GM19372 (cell line): Measurements from ENCODE around the gene OXGR1.
"Not testable (repeated sequence)": the region's sequence is repeated elsewhere in the genome, so short reads cannot be mapped to it uniquely, and the experiment has no call there.

ENCODE experiments used
- ATAC-seq: cut with Tn5 transposase; IDR thresholded peaks from one replicate; pipeline ENCODE4 v1.9.1; 2021; ENCODE audit warnings: mild to moderate bottlenecking, low read depth, moderate library complexity; ENCODE audit not compliant: unreplicated experiment

OXGR1 gene

DNA sequence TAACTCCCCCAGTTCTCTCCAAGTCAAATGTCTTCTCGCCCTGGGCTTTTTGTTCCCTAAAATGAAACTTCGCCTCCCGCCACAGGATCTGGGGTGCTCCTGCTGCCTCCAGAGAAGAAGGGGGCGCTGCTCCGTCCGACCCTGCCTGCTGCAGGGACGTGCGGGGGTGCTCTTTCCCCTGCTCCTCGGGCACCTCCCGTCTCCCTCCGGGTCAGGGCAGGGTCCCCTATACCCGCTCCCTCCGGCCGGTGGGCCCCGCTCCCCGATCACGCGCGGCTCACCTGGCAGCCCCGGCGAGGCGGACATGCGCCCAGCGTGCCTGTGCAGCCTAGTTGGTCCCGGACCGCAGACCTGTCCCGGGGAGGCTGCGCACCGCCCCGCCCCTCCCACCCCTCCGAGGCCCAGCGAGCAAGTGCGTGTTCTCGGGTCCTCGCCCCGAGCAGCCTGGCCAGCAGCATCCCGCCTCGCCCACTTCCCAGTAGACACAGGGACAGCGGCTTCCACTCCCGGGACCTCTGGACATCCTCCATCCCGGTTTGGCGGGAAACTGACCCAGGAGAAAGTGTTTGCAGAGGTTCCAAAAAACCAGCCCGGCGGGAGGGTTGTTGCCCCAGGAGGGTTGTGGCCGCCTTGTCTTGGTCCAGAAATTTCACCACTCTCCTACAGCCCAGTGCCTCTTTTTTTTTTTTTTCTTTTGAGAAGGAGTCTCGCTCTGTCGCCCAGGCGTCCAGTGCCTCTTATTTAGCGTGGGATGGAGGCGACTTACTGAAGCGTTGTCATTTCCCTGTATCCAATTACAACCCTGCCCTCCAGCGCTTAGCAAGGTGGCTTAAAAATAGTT lies at the start of gene OXGR1:
TSS of gene OXGR1 (minus strand) at position 460 of the 841 bp plus-strand sequence. CDS start 6,717 bp downstream, outside the sequence.
- ATAC-seq: no peak

DNA sequence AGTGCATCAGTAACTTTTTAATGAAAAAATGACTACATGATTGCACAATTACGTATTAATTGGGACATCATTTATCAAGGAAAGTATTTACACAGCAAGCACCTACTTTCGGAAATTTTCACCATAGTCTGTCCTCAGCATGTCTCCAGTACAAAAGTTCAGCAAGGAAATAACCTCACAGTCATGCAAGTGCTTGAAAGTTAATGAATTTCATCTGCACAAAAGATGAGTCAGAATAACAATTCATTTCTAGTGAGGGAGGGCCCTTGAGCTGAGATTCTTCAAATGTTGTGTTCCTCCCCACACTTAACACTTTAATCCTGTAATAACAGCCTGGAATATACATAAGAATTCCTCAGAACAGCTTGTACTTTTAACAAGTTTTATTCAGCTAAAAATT lies 49.0 kb upstream of the OXGR1 start:
- no peak for ATAC-seq

DNA sequence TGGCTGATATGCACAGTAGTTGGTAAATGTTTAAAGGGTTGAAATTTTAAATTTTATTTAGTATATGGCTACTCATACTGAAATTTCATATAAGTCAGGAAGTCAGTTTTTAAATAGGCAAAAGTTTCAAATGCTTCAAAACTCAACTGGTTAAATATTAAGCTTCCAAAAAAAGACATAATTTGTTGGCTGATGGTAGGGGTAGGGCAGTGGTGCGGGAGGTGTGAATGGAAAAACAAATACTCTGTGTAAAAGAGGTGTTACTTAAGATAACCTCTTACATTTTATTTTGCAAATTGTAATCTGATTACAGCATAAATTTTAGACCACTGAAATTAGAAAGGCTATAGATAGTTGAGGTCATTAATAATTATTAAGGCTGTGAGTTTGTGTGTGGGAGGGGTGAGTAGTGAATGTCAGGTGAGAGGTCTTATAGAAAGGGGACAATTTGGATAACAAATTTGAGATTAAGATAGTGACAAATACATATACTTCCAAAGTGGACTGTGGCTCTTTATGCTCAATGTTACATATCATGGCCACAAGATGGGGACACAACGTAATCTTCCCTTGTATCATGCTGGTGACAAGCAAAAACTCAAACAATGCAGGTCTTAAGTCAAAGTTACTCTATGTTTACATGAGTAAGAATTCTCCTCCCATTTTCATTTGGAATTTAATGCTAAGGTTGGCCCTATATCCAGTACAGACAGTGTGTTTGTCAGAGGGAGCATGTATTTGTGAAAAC lies 36.6 kb upstream of the OXGR1 start:
- ATAC-seq: peak; percentile 46

DNA sequence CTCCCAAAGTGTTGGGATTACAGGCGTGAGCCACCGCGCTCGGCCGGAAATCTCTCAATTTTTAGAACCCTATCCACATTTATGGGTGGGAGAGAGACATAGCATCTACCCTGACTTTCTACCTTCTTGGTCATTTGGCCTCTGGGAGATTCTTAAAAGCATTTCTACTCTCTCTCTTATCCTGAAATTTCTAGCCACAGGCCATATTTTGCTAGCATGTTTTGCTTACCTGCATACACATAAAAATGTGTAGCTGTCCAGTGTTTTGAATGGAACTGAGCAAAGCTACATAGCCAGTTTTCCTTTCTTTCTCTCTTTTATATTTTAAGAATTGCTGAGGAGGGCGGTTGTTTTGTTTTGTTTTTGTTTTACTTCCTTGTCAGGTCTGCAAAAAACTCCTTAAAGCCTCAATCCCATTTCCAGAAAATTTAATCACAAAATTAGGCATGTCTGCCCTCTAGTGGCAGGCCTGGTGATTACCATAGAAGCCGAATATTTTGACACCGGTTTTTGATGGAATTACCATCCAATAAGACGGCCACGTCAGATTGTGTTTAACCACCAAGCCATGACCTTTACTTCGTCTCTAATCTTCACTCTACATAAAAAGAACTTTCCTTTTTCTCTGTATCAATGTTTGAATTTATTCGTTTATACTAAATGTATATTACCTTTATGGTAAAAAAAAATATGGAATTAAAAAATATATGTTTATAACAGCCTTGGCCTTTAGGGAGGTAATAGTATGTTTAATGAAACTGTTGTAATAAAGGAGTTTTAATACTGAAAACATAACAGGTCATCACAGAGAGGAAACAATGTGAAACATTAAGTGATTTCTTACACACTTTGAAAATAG lies 34.4 kb upstream of the OXGR1 start:
- no peak for ATAC-seq

DNA sequence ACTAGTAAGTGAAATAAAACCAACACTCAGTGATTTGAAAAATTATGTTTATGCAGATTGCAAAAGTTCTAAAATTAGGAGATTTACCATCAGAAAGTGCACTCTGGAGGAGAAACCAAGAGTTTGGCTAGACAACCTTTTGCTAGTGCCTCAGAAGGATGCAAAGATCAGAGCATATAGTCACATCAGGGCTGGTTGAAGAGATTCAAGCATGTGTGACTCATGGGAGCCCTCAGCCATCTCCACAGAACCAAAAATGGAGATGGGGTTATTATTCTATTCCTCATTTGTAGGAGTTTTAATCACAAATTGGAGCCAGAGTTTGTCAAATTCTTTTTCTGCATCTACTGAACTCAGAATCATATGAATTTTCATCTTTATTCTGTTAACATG lies 32.9 kb upstream of the OXGR1 start:
- ATAC-seq: no peak

DNA sequence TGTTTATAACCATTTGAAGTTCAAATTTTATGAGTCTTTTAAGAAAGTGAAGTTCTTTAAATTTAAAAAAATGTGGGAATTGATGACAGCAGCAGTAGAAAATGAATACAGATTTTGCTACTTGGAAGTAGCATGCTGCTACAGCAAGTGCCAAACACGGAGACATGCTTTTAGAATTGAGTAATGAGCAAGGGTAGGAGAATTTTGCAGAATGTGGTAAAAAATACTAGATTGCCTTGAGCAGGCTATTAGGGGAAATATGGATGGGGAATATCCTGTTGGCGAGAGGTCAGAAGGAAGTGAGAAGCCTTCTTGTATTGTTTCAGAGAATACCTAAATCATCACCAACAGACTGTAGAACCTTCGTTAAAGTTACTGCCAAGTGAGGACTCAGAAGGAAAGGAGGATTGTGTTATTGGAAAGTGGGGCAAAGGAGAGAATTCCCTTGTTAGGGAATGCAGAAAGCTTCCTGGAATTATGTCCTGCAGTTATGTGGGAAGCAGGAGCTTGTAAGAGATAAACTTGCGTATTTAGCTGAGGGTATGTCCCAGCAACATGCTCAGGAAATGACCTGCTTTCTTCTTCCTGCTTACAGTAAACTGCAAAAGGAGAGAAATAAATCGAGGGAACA lies 32.4 kb upstream of the OXGR1 start:
- ATAC-seq: no peak

DNA sequence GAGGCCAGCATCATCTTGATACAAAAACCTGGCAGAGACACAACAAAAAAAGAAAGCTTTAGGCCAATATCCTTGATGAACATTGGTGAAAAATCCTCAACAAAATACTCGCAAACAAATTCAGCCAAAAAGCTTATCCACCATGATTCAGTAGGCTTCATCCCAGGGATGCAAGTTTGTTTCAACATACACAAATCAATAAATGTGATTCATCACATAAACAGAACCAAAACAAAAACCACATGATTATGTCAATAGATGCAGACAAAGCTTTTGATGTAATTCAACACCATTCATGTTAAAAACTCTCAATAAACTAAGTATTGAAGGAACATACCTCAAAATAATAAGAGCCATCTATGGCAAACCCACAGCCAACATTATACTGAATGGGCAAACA lies 29.5 kb upstream of the OXGR1 start:
- ATAC-seq: not testable (repeated sequence)

DNA sequence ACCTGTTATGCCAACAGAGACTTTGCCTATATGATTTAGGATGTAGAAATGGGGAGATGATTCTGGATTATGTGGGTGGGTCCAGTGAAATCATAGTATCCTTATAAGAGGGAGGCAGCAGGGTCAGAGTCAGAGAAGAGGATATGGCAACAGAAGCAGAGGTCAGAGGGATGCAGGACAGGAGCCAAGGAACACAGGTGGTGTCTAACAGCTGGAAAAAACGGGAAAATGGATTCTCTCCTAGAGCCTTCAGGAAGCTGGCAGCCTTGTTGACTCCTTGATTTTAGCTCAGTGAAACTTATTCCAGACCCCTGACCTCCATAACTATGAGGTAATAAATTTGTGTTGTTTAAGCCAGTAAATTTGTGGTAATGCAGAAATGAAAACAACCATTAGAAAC lies 28.8 kb upstream of the OXGR1 start:
- no peak for ATAC-seq

DNA sequence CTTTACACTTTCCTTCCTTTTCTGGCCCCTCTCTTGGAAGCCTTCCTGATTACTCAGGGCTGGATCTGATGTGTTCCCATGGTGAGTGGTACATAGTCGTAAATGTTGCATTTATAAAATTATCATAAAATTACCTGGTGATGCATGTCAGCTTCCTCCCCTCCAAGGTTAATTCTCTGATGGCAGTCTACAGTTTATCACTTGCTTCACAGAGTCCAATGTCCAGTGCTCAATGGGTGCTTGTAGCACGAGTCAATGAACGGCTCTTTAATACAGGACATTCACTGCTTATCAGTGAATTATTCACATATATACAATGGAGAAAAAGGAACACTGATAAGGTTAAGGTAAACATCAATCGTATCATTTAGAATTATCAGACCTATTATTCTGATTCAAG lies 27.0 kb upstream of the OXGR1 start:
- no peak for ATAC-seq

DNA sequence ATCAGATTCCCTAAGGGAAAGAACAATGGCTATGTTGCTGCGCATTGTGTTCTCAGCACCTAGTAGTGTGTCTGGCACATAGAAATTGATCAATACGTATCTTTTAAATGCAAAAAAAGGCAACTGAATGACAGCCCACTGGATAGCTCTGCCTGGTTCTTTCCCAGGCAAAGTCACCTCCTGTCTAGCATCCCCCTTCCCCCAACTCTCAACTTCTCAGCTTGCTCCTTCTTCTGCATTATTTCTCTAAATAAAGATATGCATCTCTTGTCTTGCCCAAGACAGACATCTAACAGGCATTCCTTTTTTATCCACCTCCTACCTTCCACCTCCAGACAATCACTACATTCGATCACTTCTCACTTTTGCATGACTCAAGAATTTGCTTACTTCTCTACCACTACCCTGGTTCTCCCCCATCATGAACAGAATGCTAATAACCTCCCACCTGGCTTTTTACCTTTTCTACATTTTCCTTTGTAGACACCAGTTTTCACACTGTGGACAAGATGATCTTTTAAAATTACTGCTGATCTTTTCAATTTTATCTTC lies 26.5 kb upstream of the OXGR1 start:
- ATAC-seq: no peak

DNA sequence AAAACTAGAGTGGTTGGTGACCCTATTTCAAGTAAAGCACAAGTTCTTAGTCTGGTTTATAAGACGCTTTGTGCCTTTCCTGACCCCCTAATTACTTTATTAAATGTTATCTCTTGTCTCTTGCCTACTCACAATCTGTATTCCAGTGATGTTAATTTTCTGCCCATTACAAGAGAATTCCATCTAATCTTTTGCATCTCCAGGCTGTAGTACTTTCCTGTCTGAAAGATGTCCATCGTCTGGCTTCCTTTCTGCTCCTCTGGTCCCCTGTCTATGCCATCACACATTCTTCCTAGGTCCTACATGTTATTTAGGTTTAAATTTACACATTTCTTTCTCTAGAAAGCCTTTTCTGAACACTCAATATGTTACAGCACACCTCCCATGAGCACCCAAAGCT lies 25.9 kb upstream of the OXGR1 start:
- no peak for ATAC-seq

DNA sequence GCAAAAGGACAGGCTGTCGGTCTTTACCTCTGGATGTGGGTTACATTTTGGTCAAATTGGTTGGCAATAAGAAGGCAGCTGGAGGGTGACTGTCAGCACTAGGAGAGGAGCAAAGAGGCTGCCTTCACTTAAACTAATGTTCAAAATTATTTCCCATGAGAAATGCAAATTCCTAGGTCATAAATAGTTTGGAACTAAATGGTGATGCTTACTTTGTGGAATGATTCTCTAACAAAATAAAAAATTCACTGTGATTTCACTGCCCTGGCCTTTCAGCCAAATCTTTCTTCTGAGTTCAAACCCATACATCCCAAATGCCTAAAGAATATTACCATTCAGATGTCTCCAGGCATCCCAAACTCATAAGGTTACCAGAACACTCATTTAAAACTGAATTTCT lies 25.0 kb upstream of the OXGR1 start:
- no peak for ATAC-seq

DNA sequence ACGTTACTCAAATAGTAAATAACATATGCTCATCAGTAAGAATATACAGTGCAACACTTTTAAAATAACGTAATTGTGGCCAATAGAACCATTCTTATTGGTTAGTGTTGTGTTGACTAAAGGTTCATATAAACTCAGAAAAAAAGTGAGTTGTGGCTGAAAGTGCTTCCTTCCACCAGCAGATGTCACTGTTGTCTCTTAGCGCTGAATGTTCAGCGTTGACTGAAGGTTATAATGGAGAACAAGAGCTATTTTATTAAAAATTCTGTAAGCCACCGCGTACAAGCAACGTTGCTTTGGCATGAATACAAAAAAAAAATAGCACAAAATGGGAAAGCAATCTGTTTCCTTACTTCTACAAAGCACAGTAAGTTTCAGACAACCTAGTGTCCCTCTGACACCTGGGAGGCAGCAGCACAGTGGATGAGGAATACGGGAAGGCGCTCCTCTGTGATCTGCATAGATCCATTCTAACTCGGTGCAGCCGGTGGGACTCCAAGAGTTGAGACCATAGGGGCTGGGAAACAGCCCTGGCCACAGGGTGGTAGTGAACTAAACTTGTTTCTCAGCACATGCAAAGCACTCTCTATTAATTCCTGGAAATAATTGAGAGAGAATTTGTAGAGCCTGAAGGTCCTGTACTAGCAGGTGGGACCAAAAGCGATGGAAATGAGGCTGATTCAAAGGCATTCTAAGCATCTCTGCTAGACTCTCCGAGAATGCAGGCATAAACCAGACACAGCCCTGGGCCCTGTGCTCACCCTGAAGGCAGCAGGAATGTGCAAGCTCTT lies 23.9 kb upstream of the OXGR1 start:
- peak; percentile 94 for ATAC-seq

DNA sequence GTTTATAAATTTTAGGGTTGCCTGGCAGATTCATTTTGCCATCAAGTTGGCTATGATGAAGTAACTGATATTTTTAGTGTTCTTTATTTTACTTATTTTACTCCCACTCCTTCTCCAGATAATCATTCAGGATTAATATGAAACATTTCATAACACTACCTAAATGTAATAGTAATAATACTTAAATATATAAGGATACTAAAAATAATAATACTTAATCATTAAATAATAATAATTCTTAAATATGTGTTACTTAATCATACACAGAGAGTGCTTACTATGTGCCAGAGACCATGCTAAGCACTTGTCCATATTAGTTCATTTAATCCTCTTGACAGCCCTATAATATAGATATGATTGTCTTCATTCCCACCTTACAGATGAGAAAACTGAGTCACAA lies 23.0 kb upstream of the OXGR1 start:
- ATAC-seq: no peak

DNA sequence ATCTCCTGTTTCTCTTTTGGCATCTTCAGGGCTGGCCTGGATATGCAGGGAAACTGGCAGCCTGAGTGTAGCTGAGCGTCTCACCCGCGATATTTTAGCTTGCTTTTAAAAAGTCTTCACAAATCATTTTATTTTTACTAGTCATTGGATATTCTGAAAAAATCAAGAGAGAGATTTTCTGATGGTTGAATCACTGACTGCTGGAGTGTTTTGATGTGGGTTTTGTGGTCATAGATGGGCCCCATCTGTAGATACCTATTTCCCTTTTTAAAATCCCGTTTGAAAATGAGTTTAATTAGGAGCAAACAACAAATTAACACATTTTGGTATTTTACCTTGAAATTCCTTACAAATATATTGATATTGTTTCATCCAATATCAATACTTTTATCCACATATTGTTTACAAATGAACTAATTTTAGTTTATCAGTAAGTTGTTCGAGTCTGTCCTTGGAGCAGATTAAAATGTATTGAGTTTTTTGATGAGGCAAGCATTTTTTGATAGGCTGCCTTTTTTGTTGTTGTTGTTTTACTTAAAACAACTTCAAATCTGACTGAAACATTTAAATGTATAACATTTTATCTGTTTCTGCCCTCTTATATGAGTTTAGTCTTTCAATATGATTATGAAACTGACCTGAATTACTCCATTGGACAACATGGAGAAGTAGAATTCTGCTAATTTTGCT lies 21.5 kb upstream of the OXGR1 start:
- no peak for ATAC-seq

DNA sequence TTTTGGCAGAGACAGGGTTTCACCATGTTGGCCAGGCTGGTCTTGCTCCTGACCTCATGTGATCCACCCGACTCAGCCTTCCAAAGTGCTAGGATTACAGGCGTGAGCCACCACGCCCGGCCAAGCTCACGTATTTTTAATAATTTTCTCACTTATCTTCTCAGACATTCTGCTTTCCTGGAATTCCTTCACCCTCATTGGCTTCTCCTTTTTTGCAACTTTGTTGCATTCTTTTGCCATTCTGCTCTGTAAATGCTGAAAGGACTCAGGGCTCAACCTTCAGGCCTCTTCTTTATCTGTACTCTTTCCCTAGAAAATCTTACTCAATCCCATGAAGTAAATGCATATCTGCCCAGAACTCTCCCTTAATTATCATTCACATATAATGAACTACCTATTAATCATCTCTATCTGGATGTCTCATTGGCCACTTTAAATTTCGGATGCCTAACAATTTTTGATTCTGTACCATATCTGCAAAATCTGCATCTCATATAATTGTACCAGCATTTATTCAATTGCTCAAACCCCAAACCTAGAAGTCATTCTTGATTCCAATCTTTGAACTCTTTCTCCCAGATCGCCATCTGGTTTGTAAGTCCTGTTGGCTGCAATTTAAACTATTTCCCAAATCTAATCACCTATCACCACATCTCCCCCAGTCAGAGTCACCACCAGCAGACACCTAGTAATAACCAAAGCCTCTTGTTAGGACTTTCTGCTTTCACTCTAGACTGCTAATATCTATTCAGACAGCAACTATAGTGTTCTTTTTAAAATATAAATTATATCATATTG lies 18.2 kb upstream of the OXGR1 start:
- no peak for ATAC-seq

DNA sequence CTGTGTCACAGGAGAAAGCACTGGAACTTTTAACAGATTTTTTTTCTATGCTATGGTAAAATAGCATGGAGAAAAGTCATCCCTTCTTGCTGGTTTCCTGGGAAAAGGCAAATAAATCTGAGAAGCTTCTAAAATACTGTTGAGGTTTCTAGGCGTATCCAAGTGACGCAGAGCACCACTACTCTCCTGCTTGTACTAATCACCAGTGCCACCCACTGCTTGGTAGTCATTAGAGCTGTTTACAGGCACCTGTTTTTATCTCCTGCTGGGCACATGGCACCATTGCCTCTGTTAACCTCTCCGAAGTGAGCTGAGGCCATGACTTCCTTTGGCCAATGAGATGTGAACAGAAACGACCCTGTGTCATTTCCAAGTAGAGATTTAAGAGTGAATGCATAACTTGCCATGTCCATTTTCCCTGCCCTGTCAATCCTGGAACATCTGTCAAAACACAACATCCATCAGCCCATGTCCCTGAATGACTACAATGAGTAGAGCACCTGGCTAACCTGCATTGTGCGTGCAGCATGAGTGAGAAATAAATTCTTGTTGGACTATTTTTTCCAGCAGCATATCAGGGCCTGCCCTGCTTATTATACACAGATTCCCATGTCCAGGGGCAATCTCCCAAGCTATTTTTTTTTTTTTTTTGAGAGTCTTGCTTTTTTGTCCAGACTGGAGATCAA lies 17.3 kb upstream of the OXGR1 start:
- no peak for ATAC-seq

DNA sequence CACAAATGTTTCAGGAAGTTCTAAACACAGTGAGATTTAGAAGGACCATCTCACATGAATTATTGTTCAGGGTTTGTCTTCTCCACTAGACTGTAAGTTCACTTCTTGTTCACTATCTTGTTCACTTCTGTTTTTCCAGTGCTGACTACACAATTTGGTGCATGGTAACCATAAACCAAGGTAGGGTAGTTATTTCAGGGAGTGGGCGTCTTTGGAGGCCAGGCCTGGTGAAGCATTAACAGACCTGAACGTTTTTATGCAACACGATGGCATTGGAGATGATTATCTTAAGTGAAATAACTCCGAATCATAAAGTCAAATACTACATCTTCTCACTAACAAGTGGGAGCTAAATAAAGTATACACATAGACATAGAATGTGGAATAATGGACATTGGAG lies 14.4 kb upstream of the OXGR1 start:
- no peak for ATAC-seq
